HG02798 (cell line): ENCODE results near the gene FNDC8.
"Not testable (repeated sequence)": the region's sequence is repeated elsewhere in the genome, so short reads cannot be mapped to it uniquely, and the experiment has no call there.

Experiments used
- ATAC-seq: cut with Tn5 transposase; IDR thresholded peaks from one replicate; pipeline ENCODE4 v1.9.1; 2021; ENCODE audit warnings: mild to moderate bottlenecking; ENCODE audit not compliant: unreplicated experiment, poor library complexity

FNDC8 gene

GRCh38 chr17:35167046-35167445 lies 45.6 kb downstream of the FNDC8 start:
- ATAC-seq = no peak

GRCh38 chr17:35167666-35168065 lies 46.3 kb downstream of the FNDC8 start:
- no peak for ATAC-seq

GRCh38 chr17:35169835-35170363 lies 48.5 kb downstream of the FNDC8 start:
- ATAC-seq = no peak

- no peak for ATAC-seq
These were observed 49.8 kb downstream of the FNDC8 start for GRCh38 chr17:35170968-35171771.

- no peak for ATAC-seq
These were observed 50.4 kb downstream of the FNDC8 start for GRCh38 chr17:35171834-35172233.

- ATAC-seq = not testable (repeated sequence)
These were observed 50.9 kb downstream of the FNDC8 start for GRCh38 chr17:35172321-35172720.

- ATAC-seq = no peak
These were observed 53.5 kb downstream of the FNDC8 start for GRCh38 chr17:35174835-35175334.

GRCh38 chr17:35175638-35176415 lies 54.4 kb downstream of the FNDC8 start:
- ATAC-seq = no peak

- no peak for ATAC-seq
These were observed 55.5 kb downstream of the FNDC8 start for GRCh38 chr17:35176897-35177296.

GRCh38 chr17:35179379-35179778 lies 58.0 kb downstream of the FNDC8 start:
- not testable (repeated sequence) for ATAC-seq
